Stimulated activated naive CD4-positive, alpha-beta T cell (primary cell): ENCODE results near the gene DUS1L.

Experiments
- DNase-seq, 6 experiments: peaks; one replicate each; lab custom pipeline; 2025; lab: John Stamatoyannopoulos, UW

Gene DUS1L

GRCh38 chr17:82012640-82013295 lies 52.8 kb downstream of the DUS1L start:
- DNase-seq = no peak

- DNase-seq = no peak
Observed at GRCh38 chr17:82012261-82012639, 53.4 kb downstream of the DUS1L start.

- DNase-seq = no peak
Observed at GRCh38 chr17:82011617-82012187, 53.9 kb downstream of the DUS1L start.

GRCh38 chr17:82010575-82011525 lies 54.8 kb downstream of the DUS1L start:
- DNase-seq = no peak

- DNase-seq = no peak
Observed at GRCh38 chr17:82009413-82009812, 56.2 kb downstream of the DUS1L start.

- DNase-seq = no peak
Observed at GRCh38 chr17:82008941-82009405, 56.6 kb downstream of the DUS1L start.

- DNase-seq = no peak
Observed at GRCh38 chr17:82008258-82008940, 57.2 kb downstream of the DUS1L start.
